ENCODE measurements around the gene SLC35E2B. TPM values are rescaled to one million over a fixed set of nuclear protein-coding genes. Genes with fewer than 3 reads are reported as not detected.

Gene SLC35E2B
- total RNA-seq, 1 donor from 2014 or later: 34.7 TPM

- DNase-seq (ENCODE audit: low spot score): peak; percentile 77
Measured at GRCh38 chr1:1624443-1625403, 67.9 kb downstream of the SLC35E2B start.

- DNase-seq (ENCODE audit: low spot score): no peak
Measured at GRCh38 chr1:1623631-1624442, 68.8 kb downstream of the SLC35E2B start.

- DNase-seq (ENCODE audit: low spot score): no peak
Measured at GRCh38 chr1:1623181-1623630, 69.4 kb downstream of the SLC35E2B start.

GRCh38 chr1:1622788-1623094 is 69.9 kb downstream of the SLC35E2B start:
- DNase-seq (ENCODE audit: low spot score): no peak

GRCh38 chr1:1622010-1622787 is 70.4 kb downstream of the SLC35E2B start:
- peak; percentile 79 for DNase-seq (ENCODE audit: low spot score)

- DNase-seq (ENCODE audit: low spot score): peak; percentile 48
Measured at GRCh38 chr1:1621173-1622009, 71.2 kb downstream of the SLC35E2B start.

- DNase-seq (ENCODE audit: low spot score): no peak
Measured at GRCh38 chr1:1620433-1621139, 72.0 kb downstream of the SLC35E2B start.

GRCh38 chr1:1619917-1620361 is 72.7 kb downstream of the SLC35E2B start:
- no peak for DNase-seq (ENCODE audit: low spot score)

- DNase-seq (ENCODE audit: low spot score): no peak
Measured at GRCh38 chr1:1618396-1619068, 74.1 kb downstream of the SLC35E2B start.

- DNase-seq (ENCODE audit: low spot score): no peak
Measured at GRCh38 chr1:1617925-1618324, 74.7 kb downstream of the SLC35E2B start.

- no peak for DNase-seq (ENCODE audit: low spot score)
Measured at GRCh38 chr1:1617516-1617915, 75.1 kb downstream of the SLC35E2B start.

GRCh38 chr1:1616838-1617237 is 75.8 kb downstream of the SLC35E2B start:
- DNase-seq (ENCODE audit: low spot score): no peak

GRCh38 chr1:1616045-1616790 is 76.4 kb downstream of the SLC35E2B start:
- peak; percentile 35 for DNase-seq (ENCODE audit: low spot score)

GRCh38 chr1:1615256-1616044 is 77.1 kb downstream of the SLC35E2B start, which contains the start of gene MIB2:
Gene MIB2, plus strand, starts transcription at chr1:1615500. Its CDS starts 7,953 bp downstream, at chr1:1623453.
- peak; percentile 98 for DNase-seq (ENCODE audit: low spot score)

GRCh38 chr1:1614954-1615255 is 77.7 kb downstream of the SLC35E2B start:
- DNase-seq (ENCODE audit: low spot score): no peak

GRCh38 chr1:1614204-1614953 is 78.2 kb downstream of the SLC35E2B start:
- DNase-seq (ENCODE audit: low spot score): peak; percentile 83

- no peak for DNase-seq (ENCODE audit: low spot score)
Measured at GRCh38 chr1:1613509-1614082, 79.0 kb downstream of the SLC35E2B start.
